Liver (tissue), 9 donors: Measurements from ENCODE around the gene SRRD. TPM values are rescaled to one million over a fixed set of nuclear protein-coding genes. Genes with fewer than 3 reads are reported as not detected.

ENCODE experiments used
- DNase-seq: peaks from one replicate; pipeline ENCODE4 v3.0.0-alpha.2; 2017; ENCODE audit warnings: low spot score
- H3K27ac ChIP-seq, 2 donors: one replicate each; pipeline ENCODE4 v1.7.0; 2013; ENCODE audit warnings: inconsistent platforms in 2 of 2, low read length in 2 of 2, control low read depth in 1 of 2, low read depth in 1 of 2, mild to moderate bottlenecking in 1 of 2
- H3K27me3 ChIP-seq, 4 donors: one replicate each; pipeline versions ENCODE4 v1.6.1 to v1.7.0; 2013; ENCODE audit warnings: low read length in 3 of 4, inconsistent platforms in 1 of 4, mild to moderate bottlenecking in 1 of 4, moderate library complexity in 1 of 4; ENCODE audit not compliant: control insufficient read depth in 4 of 4, insufficient read depth in 4 of 4
- H3K36me3 ChIP-seq, 4 donors: one replicate each; pipeline versions ENCODE4 v1.6.1 to v1.7.0; 2013; ENCODE audit warnings: low read length in 3 of 4, mild to moderate bottlenecking in 3 of 4, low read depth in 1 of 4, moderate library complexity in 1 of 4; ENCODE audit not compliant: control insufficient read depth in 4 of 4, insufficient read depth in 3 of 4
- H3K4me1 ChIP-seq, 4 donors: one replicate each; pipeline versions ENCODE4 v1.6.1 to v1.7.0; 2013; ENCODE audit warnings: low read length in 3 of 4, mild to moderate bottlenecking in 3 of 4, moderate library complexity in 1 of 4; ENCODE audit not compliant: control insufficient read depth in 4 of 4, insufficient read depth in 4 of 4
- H3K4me3 ChIP-seq, 3 donors: one replicate each; pipeline versions ENCODE4 v1.6.1 to v1.7.0; 2013; ENCODE audit warnings: low read length in 3 of 3, control low read depth in 1 of 3, low read depth in 1 of 3, mild to moderate bottlenecking in 1 of 3
- H3K9ac ChIP-seq, 2 donors: one replicate each; pipeline ENCODE4 v1.7.0; 2013; ENCODE audit warnings: low read length in 2 of 2, mild to moderate bottlenecking in 2 of 2, moderate library complexity in 2 of 2, control low read depth in 1 of 2, low read depth in 1 of 2
- H3K9me3 ChIP-seq, 4 donors: one replicate each; pipeline versions ENCODE4 v1.6.1 to v1.7.0; 2013; ENCODE audit warnings: low read length in 3 of 4; ENCODE audit not compliant: control insufficient read depth in 4 of 4
- EGR1 ChIP-seq, 2 donors: IDR thresholded peaks; 2 replicates each; pipeline ENCODE4 v1.6.1; 2016 to 2018; ENCODE audit warnings: antibody characterized with exemption in 2 of 2, low read depth in 2 of 2
- FOXA1 ChIP-seq: IDR thresholded peaks from 2 replicates; pipeline ENCODE4 v1.6.1; 2016; ENCODE audit warnings: antibody characterized with exemption
- FOXA2 ChIP-seq: IDR thresholded peaks from 2 replicates; pipeline ENCODE4 v1.6.1; 2016; ENCODE audit warnings: antibody characterized with exemption
- GABPA ChIP-seq, 2 donors: IDR thresholded peaks in 1 of 2; conservative IDR thresholded peaks in 1 of 2; 2 replicates each; pipeline ENCODE4 v1.6.1; 2016; ENCODE audit warnings: antibody characterized with exemption in 2 of 2, mild to moderate bottlenecking in 1 of 2, moderate library complexity in 1 of 2
- HNF4A ChIP-seq, 2 donors: conservative IDR thresholded peaks; 2 replicates each; pipeline ENCODE4 v1.6.1; 2016; ENCODE audit warnings: antibody characterized with exemption in 2 of 2, mild to moderate bottlenecking in 2 of 2
- HNF4G ChIP-seq: IDR thresholded peaks from 2 replicates; pipeline ENCODE4 v1.6.1; 2016; ENCODE audit warnings: antibody characterized with exemption
- JUND ChIP-seq, 2 donors: IDR thresholded peaks; 2 replicates each; pipeline ENCODE4 v1.6.1; 2016; ENCODE audit warnings: antibody characterized with exemption in 2 of 2
- RXRA ChIP-seq, 2 donors: IDR thresholded peaks; 2 replicates each; pipeline ENCODE4 v1.6.1; 2017 to 2018; ENCODE audit warnings: antibody characterized with exemption in 2 of 2, mild to moderate bottlenecking in 1 of 2
- SP1 ChIP-seq: IDR thresholded peaks from 2 replicates; pipeline ENCODE4 v1.6.1; 2018; ENCODE audit warnings: antibody characterized with exemption, mild to moderate bottlenecking
- TAF1 ChIP-seq: conservative IDR thresholded peaks from 2 replicates; pipeline ENCODE4 v1.6.1; 2016; ENCODE audit warnings: antibody characterized with exemption, mild to moderate bottlenecking
- YY1 ChIP-seq: IDR thresholded peaks from 2 replicates; pipeline ENCODE4 v1.6.1; 2016; ENCODE audit warnings: antibody characterized with exemption, mild to moderate bottlenecking
- WGBS: extraction: QIAGEN DNeasy Blood & Tissue Kit; methylation state at CpG from one replicate; pipeline ENCODE4 v1.1.7; 2013; 5-methylcytosine and 5-hydroxymethylcytosine counted together
- polyA plus RNA-seq, 2 donors: library from polyadenylated mRNA; stranded (reverse) in 1 of 2; unstranded in 1 of 2; fragments of 200-250 nt in 1 of 2; fragments of >200 nt in 1 of 2; fragmentation: Nextera tagmentation in 1 of 2; extraction: Ambion mirVana in 1 of 2; gene quantifications; one replicate each; pipeline versions ENCODE4 v1.2.1 to v1.2.3, GENCODE V29; 2013 to 2015
- total RNA-seq, 2 donors: library from RNA; depleted of rRNA; stranded (reverse); fragments of >200 nt; gene quantifications; one replicate each; pipeline ENCODE4 v1.2.3, GENCODE V29; 2014
- TF ChIP-seq, protein P1 (sequence below): IDR thresholded peaks from 2 replicates; pipeline ENCODE4 v1.6.1; 2016; ENCODE audit warnings: antibody characterized with exemption
- TF ChIP-seq, protein P2 (sequence below): IDR thresholded peaks from 2 replicates; pipeline ENCODE4 v1.6.1; 2016; ENCODE audit warnings: antibody characterized with exemption
- TF ChIP-seq, protein P3 (sequence below): fragments of 150-350 bp; IDR thresholded peaks from 2 replicates; pipeline ENCODE4 v1.5.1; 2017; ENCODE audit warnings: improper control_type of control experiment, low read depth, low read length; ENCODE audit not compliant: missing input control
- donor health status: healthy.
- donor health status: healthy.
- donor health status: healthy.
- donor health status: healthy.
- donor health status: healthy.

SRRD gene
- total and polyA plus RNA-seq, 4 donors: 8.7 to 18.6 (median 13.6) TPM

DNA sequence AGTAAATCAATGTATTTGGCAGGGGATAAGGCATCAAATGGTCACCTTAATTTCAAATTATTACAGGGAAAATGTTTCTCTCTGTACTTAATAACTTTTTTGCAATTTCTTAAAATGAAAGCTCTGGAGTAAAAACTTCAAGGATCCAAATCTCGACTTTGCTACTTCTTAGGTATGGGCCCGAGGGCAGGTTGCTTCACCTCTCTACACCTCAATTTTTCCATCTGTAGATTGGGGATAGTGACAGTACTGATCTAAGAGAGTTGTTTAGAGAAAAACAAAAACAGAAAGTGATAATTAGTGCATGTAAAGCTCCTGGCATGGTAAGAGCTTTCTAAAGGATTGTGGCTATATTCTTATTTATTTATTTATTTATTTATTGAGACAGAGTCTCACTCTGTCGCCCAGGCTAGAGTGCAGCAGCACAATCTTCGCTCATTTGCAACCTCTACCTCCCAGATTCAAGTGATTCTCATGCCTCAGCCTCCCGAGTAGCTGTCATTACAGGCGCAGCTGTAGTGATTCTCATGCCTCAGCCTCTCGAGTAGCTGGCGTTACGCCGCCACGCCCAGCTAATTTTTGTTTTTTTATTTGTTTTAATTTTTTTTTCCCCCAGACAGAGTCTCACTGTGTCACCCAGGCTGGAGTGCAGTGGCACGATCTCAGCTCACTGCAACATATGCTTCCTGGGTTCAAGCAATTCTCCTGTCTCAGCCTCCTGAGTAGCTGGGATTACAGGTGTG, 30.9 kb downstream of the SRRD start (continued):
- TF ChIP-seq, protein P1, sequence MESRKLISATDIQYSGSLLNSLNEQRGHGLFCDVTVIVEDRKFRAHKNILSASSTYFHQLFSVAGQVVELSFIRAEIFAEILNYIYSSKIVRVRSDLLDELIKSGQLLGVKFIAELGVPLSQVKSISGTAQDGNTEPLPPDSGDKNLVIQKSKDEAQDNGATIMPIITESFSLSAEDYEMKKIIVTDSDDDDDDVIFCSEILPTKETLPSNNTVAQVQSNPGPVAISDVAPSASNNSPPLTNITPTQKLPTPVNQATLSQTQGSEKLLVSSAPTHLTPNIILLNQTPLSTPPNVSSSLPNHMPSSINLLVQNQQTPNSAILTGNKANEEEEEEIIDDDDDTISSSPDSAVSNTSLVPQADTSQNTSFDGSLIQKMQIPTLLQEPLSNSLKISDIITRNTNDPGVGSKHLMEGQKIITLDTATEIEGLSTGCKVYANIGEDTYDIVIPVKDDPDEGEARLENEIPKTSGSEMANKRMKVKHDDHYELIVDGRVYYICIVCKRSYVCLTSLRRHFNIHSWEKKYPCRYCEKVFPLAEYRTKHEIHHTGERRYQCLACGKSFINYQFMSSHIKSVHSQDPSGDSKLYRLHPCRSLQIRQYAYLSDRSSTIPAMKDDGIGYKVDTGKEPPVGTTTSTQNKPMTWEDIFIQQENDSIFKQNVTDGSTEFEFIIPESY: no peak
- TF ChIP-seq YY1 (no peak), FOXA1 (no peak)

DNA sequence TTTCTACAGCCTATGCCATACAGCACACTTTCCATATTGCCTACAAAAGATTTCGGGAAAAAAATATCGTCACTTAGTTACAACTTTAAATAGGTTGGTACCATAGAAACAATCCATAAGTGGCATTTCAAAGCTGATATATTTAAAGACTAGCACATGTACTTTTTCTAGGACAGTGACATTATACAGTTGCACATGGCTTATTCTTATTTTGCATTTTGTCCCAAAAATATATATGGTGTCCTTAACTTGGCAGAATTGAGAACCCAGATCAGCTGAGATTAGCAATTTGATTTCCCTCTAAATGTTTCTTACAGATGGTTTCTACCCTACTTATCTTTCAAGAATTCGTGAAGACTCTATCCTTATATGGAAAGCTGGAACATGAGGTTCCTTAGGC, 32.3 kb downstream of the SRRD start:
- H3K4me1 ChIP-seq: peaks cover 7 to 45% (median 33%) of the 10 kb centered on the region in 4 donors
- no peak overlapping the region for H3K9ac ChIP-seq
- H3K4me3 ChIP-seq: no peak overlapping the region
- no peaks in the 10 kb centered on the region for H3K36me3 ChIP-seq
- H3K27me3 ChIP-seq: no peaks in the 10 kb centered on the region
- peak overlapping the region in 1 of 2 donors; percentile 43 for H3K27ac ChIP-seq
- TF ChIP-seq GABPA (IDR thresholded peaks at IDR 0.05 in 1 of 2, conservative IDR thresholded peaks at IDR 0.05 in 1 of 2) (no peak), HNF4A (conservative IDR thresholded peaks at IDR 0.05) (no peak), YY1 (no peak), FOXA2 (no peak), SP1 (no peak), TAF1 (no peak), HNF4G (no peak)
- TF ChIP-seq, protein P2, sequence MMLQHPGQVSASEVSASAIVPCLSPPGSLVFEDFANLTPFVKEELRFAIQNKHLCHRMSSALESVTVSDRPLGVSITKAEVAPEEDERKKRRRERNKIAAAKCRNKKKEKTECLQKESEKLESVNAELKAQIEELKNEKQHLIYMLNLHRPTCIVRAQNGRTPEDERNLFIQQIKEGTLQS: no peak
- no peaks in the 10 kb centered on the region for H3K9me3 ChIP-seq
- DNase-seq: no peak
- WGBS: 92% methylated on average over 3 of the region's 3 CpGs

DNA sequence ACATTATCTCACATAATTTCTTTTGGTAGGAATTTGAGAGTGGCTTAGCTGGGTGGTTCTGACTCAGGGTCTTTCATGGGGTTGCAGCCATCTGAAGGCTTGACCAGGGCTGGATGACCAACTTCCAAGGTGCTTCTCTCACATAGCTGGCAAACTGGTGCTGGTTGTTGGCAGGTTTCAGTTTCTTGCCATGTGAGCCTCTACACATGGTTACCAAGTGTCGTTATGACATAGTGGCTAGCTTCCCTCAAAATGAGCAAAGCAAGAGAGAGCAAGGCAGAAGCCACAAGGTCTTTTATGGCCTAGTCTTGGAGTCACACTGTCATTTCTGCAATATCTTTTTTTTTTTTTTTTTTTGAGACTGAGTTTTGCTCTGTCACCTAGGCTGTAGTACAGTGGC, 32.8 kb downstream of the SRRD start:
- DNase-seq: no peak
- Histone ChIP-seq H3K27me3 (no peaks in the 10 kb centered on the region), H3K36me3 (no peaks in the 10 kb centered on the region), H3K27ac (peak overlapping the region; percentile 43 to 55), H3K9me3 (no peaks in the 10 kb centered on the region), H3K9ac (peak overlapping the region in 1 of 2 donors; percentile 44), H3K4me3 (no peak overlapping the region), H3K4me1 (peaks cover 5 to 40% (median 27%) of the 10 kb centered on the region in 4 donors)
- 35% methylated on average over 1 of the region's 1 CpG for WGBS
- TF ChIP-seq GABPA (IDR thresholded peaks at IDR 0.05 in 1 of 2, conservative IDR thresholded peaks at IDR 0.05 in 1 of 2) (no peak), EGR1 (IDR thresholded peaks at IDR 0.05; ENCODE audit: low read depth in 2 of 2) (no peak), YY1 (no peak), RXRA (IDR thresholded peaks at IDR 0.05) (no peak), JUND (IDR thresholded peaks at IDR 0.05) (no peak), TAF1 (no peak), FOXA1 (no peak)
- TF ChIP-seq, protein P1: no peak
- TF ChIP-seq, protein P3, sequence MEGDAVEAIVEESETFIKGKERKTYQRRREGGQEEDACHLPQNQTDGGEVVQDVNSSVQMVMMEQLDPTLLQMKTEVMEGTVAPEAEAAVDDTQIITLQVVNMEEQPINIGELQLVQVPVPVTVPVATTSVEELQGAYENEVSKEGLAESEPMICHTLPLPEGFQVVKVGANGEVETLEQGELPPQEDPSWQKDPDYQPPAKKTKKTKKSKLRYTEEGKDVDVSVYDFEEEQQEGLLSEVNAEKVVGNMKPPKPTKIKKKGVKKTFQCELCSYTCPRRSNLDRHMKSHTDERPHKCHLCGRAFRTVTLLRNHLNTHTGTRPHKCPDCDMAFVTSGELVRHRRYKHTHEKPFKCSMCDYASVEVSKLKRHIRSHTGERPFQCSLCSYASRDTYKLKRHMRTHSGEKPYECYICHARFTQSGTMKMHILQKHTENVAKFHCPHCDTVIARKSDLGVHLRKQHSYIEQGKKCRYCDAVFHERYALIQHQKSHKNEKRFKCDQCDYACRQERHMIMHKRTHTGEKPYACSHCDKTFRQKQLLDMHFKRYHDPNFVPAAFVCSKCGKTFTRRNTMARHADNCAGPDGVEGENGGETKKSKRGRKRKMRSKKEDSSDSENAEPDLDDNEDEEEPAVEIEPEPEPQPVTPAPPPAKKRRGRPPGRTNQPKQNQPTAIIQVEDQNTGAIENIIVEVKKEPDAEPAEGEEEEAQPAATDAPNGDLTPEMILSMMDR: no peak
